ENCODE data around the gene POLR2A. TPM values are rescaled to one million over a fixed set of nuclear protein-coding genes. Genes with fewer than 3 reads are reported as not detected.

Gene POLR2A
- polyA plus RNA-seq, 2 of the 4 experiments (the other 2 are of a cell fraction), result 22.8 to 65.6 TPM

- TF ChIP-seq RFX5 (IDR thresholded peaks at IDR 0.05) (no peak), RARB (CRISPR knock-in tag; IDR thresholded peaks at IDR 0.05) (no peak), HDAC2 (IDR thresholded peaks at IDR 0.05) (no peak), ZC3H11A (IDR thresholded peaks at IDR 0.05) (no peak), USF2 (IDR thresholded peaks at IDR 0.05) (no peak), CEBPB (IDR thresholded peaks at IDR 0.05) (no peak), KDM5A (IDR thresholded peaks at IDR 0.05) (no peak), FOXS1 (CRISPR knock-in tag; IDR thresholded peaks at IDR 0.05) (no peak), GATA3 (IDR thresholded peaks at IDR 0.05; ENCODE audit: borderline replicate concordance) (no peak), ZNF302 (CRISPR knock-in tag; IDR thresholded peaks at IDR 0.05) (no peak), E2F6 (IDR thresholded peaks at IDR 0.05; ENCODE audit: borderline replicate concordance, low read depth) (no peak), RAD21 (conservative IDR thresholded peaks at IDR 0.05 in 1 of 2, IDR thresholded peaks at IDR 0.05 in 1 of 2) (no peak)
These were observed 11.8 kb downstream of the POLR2A start (continued) for GRCh38 chr17:7495906-7496434.

DNA sequence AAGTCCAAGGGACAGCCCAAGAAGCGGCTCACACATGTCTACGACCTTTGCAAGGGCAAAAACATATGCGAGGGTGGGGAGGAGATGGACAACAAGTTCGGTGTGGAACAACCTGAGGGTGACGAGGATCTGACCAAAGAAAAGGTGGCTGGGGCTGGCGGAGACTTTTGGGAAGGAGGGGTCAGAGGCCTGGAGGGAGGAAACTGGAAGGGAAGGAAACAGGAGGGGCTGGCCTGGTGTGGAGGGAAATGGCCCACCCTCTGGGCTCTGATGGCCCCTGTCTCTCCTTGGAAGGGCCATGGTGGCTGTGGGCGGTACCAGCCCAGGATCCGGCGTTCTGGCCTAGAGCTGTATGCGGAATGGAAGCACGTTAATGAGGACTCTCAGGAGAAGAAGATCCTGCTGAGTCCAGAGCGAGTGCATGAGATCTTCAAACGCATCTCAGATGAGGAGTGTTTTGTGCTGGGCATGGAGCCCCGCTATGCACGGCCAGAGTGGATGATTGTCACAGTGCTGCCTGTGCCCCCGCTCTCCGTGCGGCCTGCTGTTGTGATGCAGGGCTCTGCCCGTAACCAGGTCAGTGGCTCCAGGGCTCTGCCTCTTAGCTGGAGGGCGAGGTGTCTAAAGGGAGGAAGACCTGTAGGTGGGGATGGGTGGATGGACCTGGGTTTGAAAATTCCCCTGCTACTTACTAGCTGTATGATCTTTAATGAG lies 12.5 kb downstream of the POLR2A start:
- Histone ChIP-seq H3K4me1 (peaks cover 1% of the 10 kb centered on the region; the same call in 1 of the 3 replicates), H3K27ac (no peak overlapping the region), H3K4me2 (no peak overlapping the region), H3K9me3 (no peaks in the 10 kb centered on the region), H3K4me3 (no peak overlapping the region)
- TF ChIP-seq JUN (IDR thresholded peaks at IDR 0.05) (0 out of 5 replicates have a peak, but pooled peaks of 1 of the 2 experiments have one; percentile 5), HEYL (CRISPR knock-in tag; IDR thresholded peaks at IDR 0.05) (no peak), POLR2AphosphoS2 (conservative IDR thresholded peaks at IDR 0.05; ENCODE audit: low read length) (0 out of 2 replicates have a peak, but pooled peaks have one; percentile 28)
- TF ChIP-seq, protein P1, sequence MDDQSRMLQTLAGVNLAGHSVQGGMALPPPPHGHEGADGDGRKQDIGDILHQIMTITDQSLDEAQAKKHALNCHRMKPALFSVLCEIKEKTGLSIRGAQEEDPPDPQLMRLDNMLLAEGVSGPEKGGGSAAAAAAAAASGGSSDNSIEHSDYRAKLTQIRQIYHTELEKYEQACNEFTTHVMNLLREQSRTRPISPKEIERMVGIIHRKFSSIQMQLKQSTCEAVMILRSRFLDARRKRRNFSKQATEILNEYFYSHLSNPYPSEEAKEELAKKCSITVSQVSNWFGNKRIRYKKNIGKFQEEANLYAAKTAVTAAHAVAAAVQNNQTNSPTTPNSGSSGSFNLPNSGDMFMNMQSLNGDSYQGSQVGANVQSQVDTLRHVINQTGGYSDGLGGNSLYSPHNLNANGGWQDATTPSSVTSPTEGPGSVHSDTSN (IDR thresholded peaks at IDR 0.05), result no peak
- DNase-seq (ENCODE audit: low read depth in 1 of 2, low spot score in 1 of 2), result no peak
- ChIA-PET POLR2A (interaction anchor here (1.4 kb wide), 1 partner anchor 11 kb away, joined by 4 read pairs; no protein-coding TSS in a partner anchor), CTCF (interaction anchor here (0.8 to 7.4 kb wide), 6 partner anchors 17 to 141 kb away, joined by 3 to 72 read pairs (median 10); partner anchors contain the start of genes SENP3 and ZBTB4)
- 95% methylated on average over 19 of the region's 20 CpGs for WGBS (ENCODE audit: missing lambda C conversion rate)
- peak in 1 of 2 experiments; percentile 14; a peak in 2 of 6 replicates for ATAC-seq
- FAIRE-seq, result no peak

DNA sequence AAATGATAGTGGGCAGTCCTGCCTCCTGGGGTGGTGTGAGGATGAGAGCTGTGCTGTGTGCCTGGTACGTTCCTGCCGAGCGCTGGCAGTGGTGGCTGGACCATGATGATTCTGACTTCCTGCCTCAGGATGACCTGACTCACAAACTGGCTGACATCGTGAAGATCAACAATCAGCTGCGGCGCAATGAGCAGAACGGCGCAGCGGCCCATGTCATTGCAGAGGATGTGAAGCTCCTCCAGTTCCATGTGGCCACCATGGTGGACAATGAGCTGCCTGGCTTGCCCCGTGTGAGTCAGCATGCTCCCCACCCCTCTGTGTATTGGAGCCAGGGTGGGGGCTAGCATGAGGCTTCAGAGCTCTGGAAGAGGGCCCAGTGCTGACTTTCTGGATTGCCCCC lies 13.1 kb downstream of the POLR2A start:
- DNase-seq (ENCODE audit: low read depth in 1 of 2, low spot score in 1 of 2) (no peak), FAIRE-seq (no peak), ATAC-seq (no peak; a peak in 1 of 6 replicates)
- Histone ChIP-seq H3K4me2 (no peak overlapping the region), H3K4me1 (no peaks in the 10 kb centered on the region), H3K9me3 (no peaks in the 10 kb centered on the region), H3K27ac (no peak overlapping the region), H3K4me3 (no peak overlapping the region)
- ChIA-PET POLR2A (interaction anchor here (1.4 kb wide), 1 partner anchor 12 kb away, joined by 4 read pairs; no protein-coding TSS in a partner anchor), CTCF (interaction anchor here (1.2 to 7.4 kb wide), 5 partner anchors 16 to 141 kb away, joined by 3 to 72 read pairs (median 14); partner anchors contain the start of gene SENP3)
- 99% methylated on average over 10 of the region's 10 CpGs for WGBS (ENCODE audit: missing lambda C conversion rate)
- TF ChIP-seq SMC3 (IDR thresholded peaks at IDR 0.05), result no peak
- TF ChIP-seq MAZ (IDR thresholded peaks at IDR 0.05; ENCODE audit: borderline replicate concordance, low read depth, low read length), result no peak
- no peak for TF ChIP-seq CBX8 (IDR thresholded peaks at IDR 0.05)
- TF ChIP-seq MYC (IDR thresholded peaks at IDR 0.05; ENCODE audit: borderline replicate concordance, low read length), result no peak
- no peak for TF ChIP-seq GATA3 (IDR thresholded peaks at IDR 0.05; ENCODE audit: borderline replicate concordance)
- TF ChIP-seq CHD2 (IDR thresholded peaks at IDR 0.05; ENCODE audit: low read length, partially characterized antibody), result no peak
- no peak for TF ChIP-seq ESRRA (IDR thresholded peaks at IDR 0.05; ENCODE audit: borderline replicate concordance, low read length)
- no peak for TF ChIP-seq TP53 (CRISPR knock-in tag; IDR thresholded peaks at IDR 0.05)
- no peak for TF ChIP-seq RCOR1 (IDR thresholded peaks at IDR 0.05; ENCODE audit: low read depth, low read length)
- TF ChIP-seq RNF2 (IDR thresholded peaks at IDR 0.05; ENCODE audit: borderline replicate concordance, low read depth), result no peak
- no peak for TF ChIP-seq HES2 (IDR thresholded peaks at IDR 0.05)
- TF ChIP-seq HDAC2 (IDR thresholded peaks at IDR 0.05), result no peak
- no peak for TF ChIP-seq MAFK (IDR thresholded peaks at IDR 0.05; ENCODE audit: partially characterized antibody)
- TF ChIP-seq, protein P2, sequence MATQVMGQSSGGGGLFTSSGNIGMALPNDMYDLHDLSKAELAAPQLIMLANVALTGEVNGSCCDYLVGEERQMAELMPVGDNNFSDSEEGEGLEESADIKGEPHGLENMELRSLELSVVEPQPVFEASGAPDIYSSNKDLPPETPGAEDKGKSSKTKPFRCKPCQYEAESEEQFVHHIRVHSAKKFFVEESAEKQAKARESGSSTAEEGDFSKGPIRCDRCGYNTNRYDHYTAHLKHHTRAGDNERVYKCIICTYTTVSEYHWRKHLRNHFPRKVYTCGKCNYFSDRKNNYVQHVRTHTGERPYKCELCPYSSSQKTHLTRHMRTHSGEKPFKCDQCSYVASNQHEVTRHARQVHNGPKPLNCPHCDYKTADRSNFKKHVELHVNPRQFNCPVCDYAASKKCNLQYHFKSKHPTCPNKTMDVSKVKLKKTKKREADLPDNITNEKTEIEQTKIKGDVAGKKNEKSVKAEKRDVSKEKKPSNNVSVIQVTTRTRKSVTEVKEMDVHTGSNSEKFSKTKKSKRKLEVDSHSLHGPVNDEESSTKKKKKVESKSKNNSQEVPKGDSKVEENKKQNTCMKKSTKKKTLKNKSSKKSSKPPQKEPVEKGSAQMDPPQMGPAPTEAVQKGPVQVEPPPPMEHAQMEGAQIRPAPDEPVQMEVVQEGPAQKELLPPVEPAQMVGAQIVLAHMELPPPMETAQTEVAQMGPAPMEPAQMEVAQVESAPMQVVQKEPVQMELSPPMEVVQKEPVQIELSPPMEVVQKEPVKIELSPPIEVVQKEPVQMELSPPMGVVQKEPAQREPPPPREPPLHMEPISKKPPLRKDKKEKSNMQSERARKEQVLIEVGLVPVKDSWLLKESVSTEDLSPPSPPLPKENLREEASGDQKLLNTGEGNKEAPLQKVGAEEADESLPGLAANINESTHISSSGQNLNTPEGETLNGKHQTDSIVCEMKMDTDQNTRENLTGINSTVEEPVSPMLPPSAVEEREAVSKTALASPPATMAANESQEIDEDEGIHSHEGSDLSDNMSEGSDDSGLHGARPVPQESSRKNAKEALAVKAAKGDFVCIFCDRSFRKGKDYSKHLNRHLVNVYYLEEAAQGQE (IDR thresholded peaks at IDR 0.05), result no peak
- no peak for TF ChIP-seq ZFP36 (IDR thresholded peaks at IDR 0.05; ENCODE audit: borderline replicate concordance, partially characterized antibody)

All from A549 (cell line).